HEK293T (cell line): ENCODE data around the gene ATAD3C.

ENCODE experiments used
- CTCF ChIA-PET: fragments of 350-600 bp; formaldehyde crosslinking; extraction: SDS; loops from one replicate; lab custom pipeline; 2021; ENCODE audit warnings: antibody characterized with exemption, inconsistent platforms; lab: Yijun Ruan, JAX
- POLR2A ChIA-PET: fragments of 350-600 bp; formaldehyde crosslinking; extraction: SDS; loops from one replicate; lab custom pipeline; 2020; ENCODE audit warnings: antibody characterized with exemption, inconsistent platforms; lab: Yijun Ruan, JAX
- DNase-seq: peaks from one replicate; pipeline ENCODE4 v3.0.0; 2012; ENCODE audit warnings: mixed read lengths; ENCODE audit errors: extremely low spot score
- ARNT ChIP-seq: fragments of 450-650 bp; IDR thresholded peaks from 2 replicates; pipeline ENCODE4 v1.6.1; 2017; ENCODE audit warnings: mild to moderate bottlenecking
- BHLHE40 ChIP-seq: fragments of 450-650 bp; IDR thresholded peaks from 2 replicates; pipeline ENCODE4 v1.6.1; 2016; ENCODE audit warnings: mild to moderate bottlenecking, moderate library complexity, borderline replicate concordance
- CTBP1 ChIP-seq: fragments of 450-650 bp; IDR thresholded peaks from 2 replicates; pipeline ENCODE4 v1.6.1; 2016; ENCODE audit warnings: borderline replicate concordance
- ELF4 ChIP-seq: fragments of 450-650 bp; IDR thresholded peaks from 2 replicates; pipeline ENCODE4 v1.6.1; 2017; ENCODE audit warnings: antibody characterized with exemption
- FOXA1 ChIP-seq: fragments of 450-650 bp; IDR thresholded peaks from 2 replicates; pipeline ENCODE4 v1.6.1; 2016; ENCODE audit warnings: mild to moderate bottlenecking
- FOXK2 ChIP-seq: fragments of 450-650 bp; IDR thresholded peaks from 2 replicates; pipeline ENCODE4 v1.6.1; 2016; ENCODE audit warnings: mild to moderate bottlenecking
- FOXM1 ChIP-seq: fragments of 450-650 bp; IDR thresholded peaks from 2 replicates; pipeline ENCODE4 v1.6.1; 2017; ENCODE audit warnings: mild to moderate bottlenecking, borderline replicate concordance
- HDGF ChIP-seq: fragments of 450-650 bp; IDR thresholded peaks from 2 replicates; pipeline ENCODE4 v1.6.1; 2017; ENCODE audit warnings: antibody characterized with exemption, borderline replicate concordance
- L3MBTL2 ChIP-seq: fragments of 450-650 bp; conservative IDR thresholded peaks from 2 replicates; pipeline ENCODE4 v1.6.1; 2016; ENCODE audit warnings: mild to moderate bottlenecking
- LEF1 ChIP-seq: fragments of 450-650 bp; IDR thresholded peaks from 2 replicates; pipeline ENCODE4 v1.6.1; 2017; ENCODE audit warnings: mild to moderate bottlenecking, borderline replicate concordance
- NFRKB ChIP-seq: fragments of 450-650 bp; IDR thresholded peaks from 2 replicates; pipeline ENCODE4 v1.6.1; 2016; ENCODE audit warnings: mild to moderate bottlenecking, moderate library complexity
- SP1 ChIP-seq: fragments of 450-650 bp; IDR thresholded peaks from 2 replicates; pipeline ENCODE4 v1.6.1; 2017
- SUZ12 ChIP-seq: fragments of 450-650 bp; IDR thresholded peaks from 2 replicates; pipeline ENCODE4 v1.6.1; 2016; ENCODE audit warnings: mild to moderate bottlenecking
- TARDBP ChIP-seq: fragments of 450-650 bp; IDR thresholded peaks from 2 replicates; pipeline ENCODE4 v1.6.1; 2016
- ZNF384 ChIP-seq: fragments of 450-650 bp; IDR thresholded peaks from 2 replicates; pipeline ENCODE4 v1.6.1; 2016
- TF ChIP-seq, protein P1 (sequence below): fragments of 450-650 bp; IDR thresholded peaks from 2 replicates; pipeline ENCODE4 v1.6.1; 2016

The ATAD3C gene

GRCh38 chr1:1419813-1420653 lies 29.5 kb upstream of the ATAD3C start:
- TF ChIP-seq FOXA1 (no peak), CTBP1 (no peak), TARDBP (no peak), ZNF384 (no peak), LEF1 (no peak), ARNT (no peak), FOXK2 (no peak)
- no peak for DNase-seq
- CTCF ChIA-PET, result no interaction called here
- POLR2A ChIA-PET, result no interaction called here

GRCh38 chr1:1420654-1421141 lies 28.8 kb upstream of the ATAD3C start:
- POLR2A ChIA-PET, result interaction anchor here (1.1 kb wide), 1 partner anchor 13 kb away, joined by 5 read pairs; no protein-coding TSS in a partner anchor
- CTCF ChIA-PET, result no interaction called here
- no peak for DNase-seq
- TF ChIP-seq NFRKB (no peak), SP1 (no peak), TARDBP (no peak), FOXM1 (no peak), BHLHE40 (no peak), CTBP1 (no peak), L3MBTL2 (no peak), ARNT (no peak), ZNF384 (no peak), FOXK2 (no peak), SUZ12 (no peak), LEF1 (no peak), HDGF (no peak), ELF4 (no peak), FOXA1 (no peak)
- TF ChIP-seq, protein P1, sequence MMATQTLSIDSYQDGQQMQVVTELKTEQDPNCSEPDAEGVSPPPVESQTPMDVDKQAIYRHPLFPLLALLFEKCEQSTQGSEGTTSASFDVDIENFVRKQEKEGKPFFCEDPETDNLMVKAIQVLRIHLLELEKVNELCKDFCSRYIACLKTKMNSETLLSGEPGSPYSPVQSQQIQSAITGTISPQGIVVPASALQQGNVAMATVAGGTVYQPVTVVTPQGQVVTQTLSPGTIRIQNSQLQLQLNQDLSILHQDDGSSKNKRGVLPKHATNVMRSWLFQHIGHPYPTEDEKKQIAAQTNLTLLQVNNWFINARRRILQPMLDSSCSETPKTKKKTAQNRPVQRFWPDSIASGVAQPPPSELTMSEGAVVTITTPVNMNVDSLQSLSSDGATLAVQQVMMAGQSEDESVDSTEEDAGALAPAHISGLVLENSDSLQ, result no peak

DNA sequence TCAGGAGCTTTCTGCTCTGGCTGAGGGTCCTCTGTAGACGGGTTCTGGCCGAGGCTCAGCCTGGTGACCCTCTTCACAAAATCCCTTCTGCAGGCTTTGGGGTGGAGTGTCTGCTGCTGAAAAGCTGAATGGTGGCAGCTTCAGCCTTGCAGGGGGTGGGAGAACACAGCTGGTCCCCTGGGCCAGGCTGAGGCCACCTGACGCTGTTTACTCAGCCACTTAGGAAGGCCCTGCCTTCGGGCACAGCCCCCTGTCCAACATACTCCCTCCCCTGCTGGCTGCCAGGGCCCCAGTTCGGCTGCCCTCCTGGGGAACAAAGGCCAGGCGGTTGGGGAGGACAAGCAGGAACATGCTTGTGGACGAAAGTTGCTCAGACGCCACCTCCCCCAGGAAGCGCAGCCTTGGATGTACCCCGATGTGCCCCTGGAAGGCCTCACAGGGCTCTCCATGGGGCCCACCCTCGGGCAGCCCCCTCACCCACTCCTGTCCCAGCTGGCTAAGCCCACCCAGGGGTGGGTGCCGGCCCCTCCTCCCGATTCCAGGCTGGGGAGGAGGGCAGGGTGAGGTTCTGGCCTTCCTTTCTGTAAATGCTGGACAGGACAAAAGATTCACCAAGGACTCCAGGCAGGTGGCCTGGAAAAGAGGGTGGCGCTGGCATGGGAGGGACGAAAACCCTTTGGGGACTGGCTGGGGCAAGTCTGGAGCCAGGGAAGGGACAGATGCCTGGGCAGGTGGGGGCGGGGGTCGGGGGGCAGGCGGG lies 28.2 kb upstream of the ATAD3C start, which contains the start of gene ANKRD65:
TSS of gene ANKRD65 (minus strand) at position 130 of the 760 bp plus-strand sequence. CDS start 271 bp downstream, outside the sequence.
- CTCF ChIA-PET, result no interaction called here
- POLR2A ChIA-PET, result interaction anchor here (1.1 kb wide), 2 partner anchors 14 to 22 kb away, joined by 3 to 5 read pairs; partner anchors contain the start of gene CCNL2
- TF ChIP-seq LEF1, result no peak
- no peak for TF ChIP-seq ARNT
- TF ChIP-seq, protein P1, result no peak
- TF ChIP-seq FOXK2, result no peak
- TF ChIP-seq FOXA1, result no peak
- TF ChIP-seq L3MBTL2, result no peak
- TF ChIP-seq SUZ12, result no peak
- TF ChIP-seq FOXM1, result no peak
- no peak for TF ChIP-seq SP1
- no peak for TF ChIP-seq BHLHE40
- TF ChIP-seq NFRKB, result no peak
- DNase-seq, result no peak

GRCh38 chr1:1421907-1422464 lies 27.5 kb upstream of the ATAD3C start:
- no peak for DNase-seq
- CTCF ChIA-PET, result no interaction called here

More at GRCh38 chr1:1421907-1422464, 27.5 kb upstream of the ATAD3C start:
- TF ChIP-seq FOXK2 (no peak), ARNT (no peak), TARDBP (no peak), FOXA1 (no peak), HDGF (no peak), SP1 (no peak), NFRKB (no peak), FOXM1 (no peak), L3MBTL2 (no peak), CTBP1 (no peak), ELF4 (no peak), SUZ12 (no peak), LEF1 (no peak), BHLHE40 (no peak), ZNF384 (no peak)
- TF ChIP-seq, protein P1, result no peak
- POLR2A ChIA-PET, result interaction anchor here (1.1 kb wide), 1 partner anchor 23 kb away, joined by 3 read pairs; the partner anchor contains the start of gene CCNL2
